ENCODE data around the gene MYRFL. TPM values are rescaled to one million over a fixed set of nuclear protein-coding genes. Genes with fewer than 3 reads are reported as not detected.

Gene MYRFL
- total and polyA plus RNA-seq, 10 donors: 0.04 to 0.44 (median 0.20) TPM; not detected in 5

- H3K9me3 ChIP-seq: no peaks in the 10 kb centered on the region
- TF ChIP-seq POLR2A (IDR thresholded peaks at IDR 0.05): no peak
- no peak for TF ChIP-seq POLR2AphosphoS5 (IDR thresholded peaks at IDR 0.05)
- TF ChIP-seq CTCF (IDR thresholded peaks at IDR 0.05 in 8 of 11, conservative IDR thresholded peaks at IDR 0.05 in 3 of 11): no peak
- no peak for DNase-seq
- H3K4me3 ChIP-seq: no peak overlapping the region
- H3K36me3 ChIP-seq: no peaks in the 10 kb centered on the region
- no peak overlapping the region for H3K27ac ChIP-seq
- intact Hi-C loops (cut with DNase I; ENCODE audit: low total_unique reads): no loop called here
- H3K27me3 ChIP-seq (replicated peaks in 1 of 7): no peaks in the 10 kb centered on the region
- no peaks in the 10 kb centered on the region for H3K4me1 ChIP-seq
Observed at GRCh38 chr12:69961246-69961645, 136.2 kb downstream of the MYRFL start.

DNA sequence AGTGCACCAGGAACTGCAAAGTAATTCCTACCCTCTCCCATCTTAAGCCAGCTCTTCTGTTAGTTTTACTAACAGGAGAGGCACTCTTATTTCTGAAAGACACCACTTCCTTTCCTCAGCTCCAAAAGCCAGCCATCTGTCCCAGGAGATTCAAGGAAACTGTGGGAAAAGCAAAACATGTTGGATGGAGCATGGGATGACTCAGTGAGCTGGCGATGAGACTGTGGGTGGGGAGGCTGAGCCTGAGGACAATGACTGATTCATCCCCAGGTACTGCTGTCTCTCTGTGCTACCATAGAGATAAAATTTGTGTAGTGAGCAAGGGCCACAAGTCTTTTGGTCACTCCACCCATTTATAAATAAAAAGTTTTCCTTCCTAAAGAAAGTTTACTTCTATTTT lies 141.4 kb downstream of the MYRFL start:
- 50 to 90% (median 74%) methylated on average over 1 of the region's 1 CpG for WGBS, 5 donors
- TF ChIP-seq CTCF (IDR thresholded peaks at IDR 0.05 in 8 of 11, conservative IDR thresholded peaks at IDR 0.05 in 3 of 11) (no peak), POLR2A (IDR thresholded peaks at IDR 0.05) (no peak), POLR2AphosphoS5 (IDR thresholded peaks at IDR 0.05) (no peak)
- intact Hi-C loops (cut with DNase I; ENCODE audit: low total_unique reads): no loop called here
- H3K36me3 ChIP-seq: no peaks in the 10 kb centered on the region
- H3K4me1 ChIP-seq: no peaks in the 10 kb centered on the region
- no peak for DNase-seq
- no peak overlapping the region for H3K27ac ChIP-seq
- no peaks in the 10 kb centered on the region for H3K9me3 ChIP-seq
- no peak overlapping the region for H3K4me3 ChIP-seq
- no peaks in the 10 kb centered on the region for H3K27me3 ChIP-seq (replicated peaks in 1 of 7)

- DNase-seq: no peak
- intact Hi-C loops (cut with DNase I; ENCODE audit: low total_unique reads): no loop called here
- H3K27me3 ChIP-seq (replicated peaks in 1 of 7): no peaks in the 10 kb centered on the region
- no peak overlapping the region for H3K27ac ChIP-seq
- H3K4me3 ChIP-seq: no peak overlapping the region
- no peak for TF ChIP-seq POLR2A (IDR thresholded peaks at IDR 0.05)
- no peak for TF ChIP-seq POLR2AphosphoS5 (IDR thresholded peaks at IDR 0.05)
- no peak for TF ChIP-seq CTCF (IDR thresholded peaks at IDR 0.05 in 8 of 11, conservative IDR thresholded peaks at IDR 0.05 in 3 of 11)
- no peaks in the 10 kb centered on the region for H3K9me3 ChIP-seq
- H3K36me3 ChIP-seq: no peaks in the 10 kb centered on the region
- no peaks in the 10 kb centered on the region for H3K4me1 ChIP-seq
- 43 to 87% (median 77%) methylated on average over 3 of the region's 3 CpGs for WGBS, 5 donors
Observed at GRCh38 chr12:69966839-69967238, 141.8 kb downstream of the MYRFL start.

GRCh38 chr12:69969011-69969410 lies 144.0 kb downstream of the MYRFL start:
- H3K4me1 ChIP-seq: no peaks in the 10 kb centered on the region
- intact Hi-C loops (cut with DNase I; ENCODE audit: low total_unique reads): no loop called here
- TF ChIP-seq POLR2AphosphoS5 (IDR thresholded peaks at IDR 0.05) (no peak), CTCF (IDR thresholded peaks at IDR 0.05 in 8 of 11, conservative IDR thresholded peaks at IDR 0.05 in 3 of 11) (no peak), POLR2A (IDR thresholded peaks at IDR 0.05) (no peak)
- no peak for DNase-seq
- no peak overlapping the region for H3K4me3 ChIP-seq
- no peaks in the 10 kb centered on the region for H3K36me3 ChIP-seq
- no peak overlapping the region for H3K27ac ChIP-seq
- 85 to 95% (median 94%) methylated on average over 3 of the region's 3 CpGs for WGBS, 5 donors
- H3K9me3 ChIP-seq: no peaks in the 10 kb centered on the region
- H3K27me3 ChIP-seq (replicated peaks in 1 of 7): no peaks in the 10 kb centered on the region

All from spleen (tissue), 11 donors.